HepG2 (cell line): Measurements from ENCODE around the gene SLC7A8.

Source experiments
- ATF6 ChIP-seq: sonication (generic); formaldehyde crosslinking; conservative IDR thresholded peaks from 2 replicates; pipeline ENCODE4 v1.4.0; 2020; ENCODE audit warnings: missing genetic modification reagents
- CTCF ChIP-seq: sonication (generic); formaldehyde crosslinking; IDR thresholded peaks from 2 replicates; pipeline ENCODE4 v1.5.0; 2020; ENCODE audit warnings: mild to moderate bottlenecking, missing genetic modification reagents, moderate library complexity
- HES4 ChIP-seq: sonication (generic); formaldehyde crosslinking; IDR thresholded peaks from 2 replicates; pipeline ENCODE4 v1.9.0; 2021; ENCODE audit warnings: mild to moderate bottlenecking, missing genetic modification reagents, borderline replicate concordance
- JUNB ChIP-seq: sonication (generic); formaldehyde crosslinking; IDR thresholded peaks from 2 replicates; pipeline ENCODE4 v1.8.0; 2022; ENCODE audit warnings: missing genetic modification reagents, mild to moderate bottlenecking, borderline replicate concordance
- POLR2A ChIP-seq, 2 experiments: IDR thresholded peaks; 2 replicates each; pipeline ENCODE4 v1.6.1; 2011; ENCODE audit warnings: low read depth in 2 of 2, low read length in 2 of 2, mild to moderate bottlenecking in 1 of 2, moderate library complexity in 1 of 2; ENCODE audit not compliant: insufficient read depth in 1 of 2
- POLR2AphosphoS5 ChIP-seq: IDR thresholded peaks from 2 replicates; pipeline ENCODE4 v1.6.1; 2012; ENCODE audit warnings: low read depth, low read length
- STAT6 ChIP-seq: sonication (generic); formaldehyde crosslinking; IDR thresholded peaks from 2 replicates; pipeline ENCODE4 v1.4.0; 2020; ENCODE audit warnings: missing genetic modification reagents, mild to moderate bottlenecking, borderline replicate concordance
- USF2 ChIP-seq, 2 experiments: sonication (generic) in 1 of 2; formaldehyde crosslinking in 1 of 2; IDR thresholded peaks; 2 replicates each; pipeline versions ENCODE4 v1.5.1 to v1.6.1; 2011 to 2020; ENCODE audit warnings: borderline replicate concordance in 1 of 2, low read depth in 1 of 2, low read length in 1 of 2, mild to moderate bottlenecking in 1 of 2, missing genetic modification reagents in 1 of 2, moderate library complexity in 1 of 2
- ZBTB46 ChIP-seq: sonication (generic); formaldehyde crosslinking; IDR thresholded peaks from 2 replicates; pipeline ENCODE4 v1.4.0; 2020; ENCODE audit warnings: mild to moderate bottlenecking, missing genetic modification reagents, borderline replicate concordance
- ZBTB7A ChIP-seq: sonication (generic); formaldehyde crosslinking; IDR thresholded peaks from 2 replicates; pipeline ENCODE4 v1.8.0; 2022; ENCODE audit warnings: mild to moderate bottlenecking, missing genetic modification reagents
- ZFP36L2 ChIP-seq: sonication (generic); formaldehyde crosslinking; IDR thresholded peaks from 2 replicates; pipeline ENCODE4 v1.4.0; 2020; ENCODE audit warnings: missing genetic modification reagents
- ZNF274 ChIP-seq: sonication (generic); formaldehyde crosslinking; IDR thresholded peaks from 2 replicates; pipeline ENCODE4 v1.5.1; 2020; ENCODE audit warnings: mild to moderate bottlenecking, missing genetic modification reagents
- ZNF687 ChIP-seq: sonication (generic); formaldehyde crosslinking; IDR thresholded peaks from 2 replicates; pipeline ENCODE4 v1.5.1; 2020; ENCODE audit warnings: mild to moderate bottlenecking, missing genetic modification reagents, moderate library complexity
- ZSCAN5A ChIP-seq: sonication (generic); formaldehyde crosslinking; IDR thresholded peaks from 2 replicates; pipeline ENCODE4 v1.8.0; 2022; ENCODE audit warnings: mild to moderate bottlenecking, missing genetic modification reagents, borderline replicate concordance

- no peak for TF ChIP-seq USF2 (IDR thresholded peaks at IDR 0.05; ENCODE audit: low read depth, low read length)
- no peak for TF ChIP-seq USF2 (CRISPR knock-in tag; IDR thresholded peaks at IDR 0.05; ENCODE audit: borderline replicate concordance)
- TF ChIP-seq ZSCAN5A (CRISPR knock-in tag): no peak
- TF ChIP-seq ZNF687 (CRISPR knock-in tag): no peak
- TF ChIP-seq POLR2A (IDR thresholded peaks at IDR 0.05; ENCODE audit: insufficient read depth in 1 of 2, low read depth in 2 of 2, low read length in 2 of 2): no peak
- TF ChIP-seq ATF6 (CRISPR knock-in tag): no peak
- no peak for TF ChIP-seq HES4 (CRISPR knock-in tag)
- TF ChIP-seq JUNB (CRISPR knock-in tag): no peak
- TF ChIP-seq CTCF: no peak
- no peak for TF ChIP-seq ZBTB46
- no peak for TF ChIP-seq POLR2AphosphoS5
- TF ChIP-seq ZBTB7A: no peak
- no peak for TF ChIP-seq ZNF274 (CRISPR knock-in tag)
- no peak for TF ChIP-seq ZFP36L2 (CRISPR knock-in tag)
- TF ChIP-seq STAT6 (CRISPR knock-in tag): no peak
Measured at GRCh38 chr14:23093104-23093503, 90.4 kb downstream of the SLC7A8 start.
